GM18505 (cell line): ENCODE results near the gene UBALD1.
"Not testable (repeated sequence)": the region's sequence is repeated elsewhere in the genome, so short reads cannot be mapped to it uniquely, and the experiment has no call there.

Source experiments
- ATAC-seq: cut with Tn5 transposase; IDR thresholded peaks from one replicate; pipeline ENCODE4 v1.9.1; 2021; ENCODE audit not compliant: unreplicated experiment
- POLR2A ChIP-seq: IDR thresholded peaks from 4 replicates; pipeline ENCODE4 v1.6.1; 2011; ENCODE audit warnings: borderline replicate concordance; ENCODE audit not compliant: insufficient read depth, insufficient read length; ENCODE audit errors: extremely low read depth

The UBALD1 gene

GRCh38 chr16:4654011-4654963 is 39.6 kb upstream of the UBALD1 start:
- no peak for TF ChIP-seq POLR2A
- ATAC-seq, result no peak

GRCh38 chr16:4652561-4652960 is 37.9 kb upstream of the UBALD1 start:
- no peak for ATAC-seq
- TF ChIP-seq POLR2A, result no peak

GRCh38 chr16:4651827-4652226 is 37.1 kb upstream of the UBALD1 start:
- no peak for TF ChIP-seq POLR2A

GRCh38 chr16:4650443-4651074 is 35.9 kb upstream of the UBALD1 start:
- not testable (repeated sequence) for ATAC-seq

More at GRCh38 chr16:4651827-4652226, 37.1 kb upstream of the UBALD1 start:
- no peak for ATAC-seq

- no peak for TF ChIP-seq POLR2A
- no peak for ATAC-seq
Observed at GRCh38 chr16:4649744-4650442, 35.2 kb upstream of the UBALD1 start.

GRCh38 chr16:4648917-4649316 is 34.2 kb upstream of the UBALD1 start:
- ATAC-seq, result no peak
- TF ChIP-seq POLR2A, result no peak

GRCh38 chr16:4647644-4647980 is 32.9 kb upstream of the UBALD1 start:
- ATAC-seq, result no peak
- no peak for TF ChIP-seq POLR2A

GRCh38 chr16:4646773-4647643 is 32.3 kb upstream of the UBALD1 start:
- ATAC-seq, result no peak
- TF ChIP-seq POLR2A, result no peak

- no peak for ATAC-seq
- TF ChIP-seq POLR2A, result no peak
Observed at GRCh38 chr16:4641895-4642294, 27.2 kb upstream of the UBALD1 start.

GRCh38 chr16:4641306-4641687 is 26.6 kb upstream of the UBALD1 start:
- ATAC-seq, result no peak
- no peak for TF ChIP-seq POLR2A

- no peak for TF ChIP-seq POLR2A
- no peak for ATAC-seq
Observed at GRCh38 chr16:4640572-4641305, 26.1 kb upstream of the UBALD1 start.

- TF ChIP-seq POLR2A, result no peak
- no peak for ATAC-seq
Observed at GRCh38 chr16:4639899-4640509, 25.3 kb upstream of the UBALD1 start.
